K562 (cell line): ENCODE measurements around the gene UBE2L3. TPM values are rescaled to one million over a fixed set of nuclear protein-coding genes. Genes with fewer than 3 reads are reported as not detected.

Source experiments
- PML ChIP-seq: IDR thresholded peaks from 2 replicates; pipeline ENCODE4 v1.6.1; 2012; ENCODE audit warnings: low read length, inconsistent platforms
- RBM39 ChIP-seq: fragments of 200-400 bp; formaldehyde crosslinking; optimal IDR thresholded peaks from 2 replicates; pipeline ENCODE3; 2018; ENCODE audit warnings: low read depth, low read length
- ZNF449 ChIP-seq: fragments of 250-450 bp; sonication (Bioruptor Pico); IDR thresholded peaks from 2 replicates; pipeline ENCODE4 v1.8.0; 2022; ENCODE audit warnings: moderate library complexity, mild to moderate bottlenecking, inconsistent platforms
- ZNF699 ChIP-seq: fragments of 250-450 bp; sonication (Bioruptor Pico); IDR thresholded peaks from 2 replicates; pipeline ENCODE4 v1.8.0; 2021; ENCODE audit warnings: mild to moderate bottlenecking, moderate library complexity; ENCODE audit not compliant: insufficient replicate concordance
- polyA plus RNA-seq, 8 experiments: library from polyadenylated mRNA; depleted of rRNA in 4 of 8; stranded (reverse) in 5 of 8; unstranded in 3 of 8; fragments of >200 nt; fragmentation: Nextera tagmentation in 2 of 8; fragmentation: Illumina TruSeq in 1 of 8; extraction: Ambion mirVana in 2 of 8; extraction: Trizol in 1 of 8; gene quantifications; 2 replicates each; pipeline versions ENCODE4 v1.2.1 to v1.2.3, GENCODE V29; 2011 to 2014; ENCODE audit warnings: inconsistent platforms in 1 of 8, missing spikeins in 1 of 8
- total RNA-seq, 7 experiments: library from RNA; depleted of rRNA in 6 of 7; stranded (reverse); fragments of >200 nt in 6 of 7; fragmentation: Illumina TruSeq in 2 of 7; extraction: Trizol in 2 of 7; gene quantifications; 2 replicates each; pipeline versions ENCODE4 v1.2.1 to v1.2.3, GENCODE V29; 2011 to 2021; ENCODE audit warnings: low replicate concordance in 1 of 7
- TF ChIP-seq, protein P1 (sequence below): fragments of 450-650 bp; IDR thresholded peaks from 2 replicates; pipeline ENCODE4 v1.6.1; 2016; ENCODE audit warnings: mild to moderate bottlenecking, moderate library complexity

Gene UBE2L3
- total and polyA plus RNA-seq, 9 of the 15 experiments (the other 6 are each of a cell fraction or from before 2014, with no cell fraction given) = 215 to 625 (median 285) TPM

- TF ChIP-seq, protein P1, sequence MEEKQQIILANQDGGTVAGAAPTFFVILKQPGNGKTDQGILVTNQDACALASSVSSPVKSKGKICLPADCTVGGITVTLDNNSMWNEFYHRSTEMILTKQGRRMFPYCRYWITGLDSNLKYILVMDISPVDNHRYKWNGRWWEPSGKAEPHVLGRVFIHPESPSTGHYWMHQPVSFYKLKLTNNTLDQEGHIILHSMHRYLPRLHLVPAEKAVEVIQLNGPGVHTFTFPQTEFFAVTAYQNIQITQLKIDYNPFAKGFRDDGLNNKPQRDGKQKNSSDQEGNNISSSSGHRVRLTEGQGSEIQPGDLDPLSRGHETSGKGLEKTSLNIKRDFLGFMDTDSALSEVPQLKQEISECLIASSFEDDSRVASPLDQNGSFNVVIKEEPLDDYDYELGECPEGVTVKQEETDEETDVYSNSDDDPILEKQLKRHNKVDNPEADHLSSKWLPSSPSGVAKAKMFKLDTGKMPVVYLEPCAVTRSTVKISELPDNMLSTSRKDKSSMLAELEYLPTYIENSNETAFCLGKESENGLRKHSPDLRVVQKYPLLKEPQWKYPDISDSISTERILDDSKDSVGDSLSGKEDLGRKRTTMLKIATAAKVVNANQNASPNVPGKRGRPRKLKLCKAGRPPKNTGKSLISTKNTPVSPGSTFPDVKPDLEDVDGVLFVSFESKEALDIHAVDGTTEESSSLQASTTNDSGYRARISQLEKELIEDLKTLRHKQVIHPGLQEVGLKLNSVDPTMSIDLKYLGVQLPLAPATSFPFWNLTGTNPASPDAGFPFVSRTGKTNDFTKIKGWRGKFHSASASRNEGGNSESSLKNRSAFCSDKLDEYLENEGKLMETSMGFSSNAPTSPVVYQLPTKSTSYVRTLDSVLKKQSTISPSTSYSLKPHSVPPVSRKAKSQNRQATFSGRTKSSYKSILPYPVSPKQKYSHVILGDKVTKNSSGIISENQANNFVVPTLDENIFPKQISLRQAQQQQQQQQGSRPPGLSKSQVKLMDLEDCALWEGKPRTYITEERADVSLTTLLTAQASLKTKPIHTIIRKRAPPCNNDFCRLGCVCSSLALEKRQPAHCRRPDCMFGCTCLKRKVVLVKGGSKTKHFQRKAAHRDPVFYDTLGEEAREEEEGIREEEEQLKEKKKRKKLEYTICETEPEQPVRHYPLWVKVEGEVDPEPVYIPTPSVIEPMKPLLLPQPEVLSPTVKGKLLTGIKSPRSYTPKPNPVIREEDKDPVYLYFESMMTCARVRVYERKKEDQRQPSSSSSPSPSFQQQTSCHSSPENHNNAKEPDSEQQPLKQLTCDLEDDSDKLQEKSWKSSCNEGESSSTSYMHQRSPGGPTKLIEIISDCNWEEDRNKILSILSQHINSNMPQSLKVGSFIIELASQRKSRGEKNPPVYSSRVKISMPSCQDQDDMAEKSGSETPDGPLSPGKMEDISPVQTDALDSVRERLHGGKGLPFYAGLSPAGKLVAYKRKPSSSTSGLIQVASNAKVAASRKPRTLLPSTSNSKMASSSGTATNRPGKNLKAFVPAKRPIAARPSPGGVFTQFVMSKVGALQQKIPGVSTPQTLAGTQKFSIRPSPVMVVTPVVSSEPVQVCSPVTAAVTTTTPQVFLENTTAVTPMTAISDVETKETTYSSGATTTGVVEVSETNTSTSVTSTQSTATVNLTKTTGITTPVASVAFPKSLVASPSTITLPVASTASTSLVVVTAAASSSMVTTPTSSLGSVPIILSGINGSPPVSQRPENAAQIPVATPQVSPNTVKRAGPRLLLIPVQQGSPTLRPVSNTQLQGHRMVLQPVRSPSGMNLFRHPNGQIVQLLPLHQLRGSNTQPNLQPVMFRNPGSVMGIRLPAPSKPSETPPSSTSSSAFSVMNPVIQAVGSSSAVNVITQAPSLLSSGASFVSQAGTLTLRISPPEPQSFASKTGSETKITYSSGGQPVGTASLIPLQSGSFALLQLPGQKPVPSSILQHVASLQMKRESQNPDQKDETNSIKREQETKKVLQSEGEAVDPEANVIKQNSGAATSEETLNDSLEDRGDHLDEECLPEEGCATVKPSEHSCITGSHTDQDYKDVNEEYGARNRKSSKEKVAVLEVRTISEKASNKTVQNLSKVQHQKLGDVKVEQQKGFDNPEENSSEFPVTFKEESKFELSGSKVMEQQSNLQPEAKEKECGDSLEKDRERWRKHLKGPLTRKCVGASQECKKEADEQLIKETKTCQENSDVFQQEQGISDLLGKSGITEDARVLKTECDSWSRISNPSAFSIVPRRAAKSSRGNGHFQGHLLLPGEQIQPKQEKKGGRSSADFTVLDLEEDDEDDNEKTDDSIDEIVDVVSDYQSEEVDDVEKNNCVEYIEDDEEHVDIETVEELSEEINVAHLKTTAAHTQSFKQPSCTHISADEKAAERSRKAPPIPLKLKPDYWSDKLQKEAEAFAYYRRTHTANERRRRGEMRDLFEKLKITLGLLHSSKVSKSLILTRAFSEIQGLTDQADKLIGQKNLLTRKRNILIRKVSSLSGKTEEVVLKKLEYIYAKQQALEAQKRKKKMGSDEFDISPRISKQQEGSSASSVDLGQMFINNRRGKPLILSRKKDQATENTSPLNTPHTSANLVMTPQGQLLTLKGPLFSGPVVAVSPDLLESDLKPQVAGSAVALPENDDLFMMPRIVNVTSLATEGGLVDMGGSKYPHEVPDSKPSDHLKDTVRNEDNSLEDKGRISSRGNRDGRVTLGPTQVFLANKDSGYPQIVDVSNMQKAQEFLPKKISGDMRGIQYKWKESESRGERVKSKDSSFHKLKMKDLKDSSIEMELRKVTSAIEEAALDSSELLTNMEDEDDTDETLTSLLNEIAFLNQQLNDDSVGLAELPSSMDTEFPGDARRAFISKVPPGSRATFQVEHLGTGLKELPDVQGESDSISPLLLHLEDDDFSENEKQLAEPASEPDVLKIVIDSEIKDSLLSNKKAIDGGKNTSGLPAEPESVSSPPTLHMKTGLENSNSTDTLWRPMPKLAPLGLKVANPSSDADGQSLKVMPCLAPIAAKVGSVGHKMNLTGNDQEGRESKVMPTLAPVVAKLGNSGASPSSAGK = no peak
- TF ChIP-seq ZNF699 (CRISPR knock-in tag) = no peak
- TF ChIP-seq ZNF449 = no peak
- no peak for TF ChIP-seq PML
- peak; percentile 40 for TF ChIP-seq RBM39
Measured at GRCh38 chr22:21593406-21594232, 26.1 kb downstream of the UBE2L3 start (continued).
